GM12801 (cell line): ENCODE measurements around the gene TBC1D8.

Experiments
- CTCF ChIP-seq: IDR thresholded peaks from one replicate; pipeline ENCODE4 v1.5.1; 2011; ENCODE audit warnings: control low read depth; ENCODE audit not compliant: insufficient read length; ENCODE audit errors: extremely low read depth

The TBC1D8 gene

GRCh38 chr2:101175991-101176390 lies 24.8 kb upstream of the TBC1D8 start:
- TF ChIP-seq CTCF = no peak

GRCh38 chr2:101173707-101174295 lies 22.6 kb upstream of the TBC1D8 start:
- TF ChIP-seq CTCF = no peak

- no peak for TF ChIP-seq CTCF
Measured at GRCh38 chr2:101168706-101169105, 17.5 kb upstream of the TBC1D8 start.

- TF ChIP-seq CTCF = no peak
Measured at GRCh38 chr2:101164021-101164420, 12.8 kb upstream of the TBC1D8 start.

DNA sequence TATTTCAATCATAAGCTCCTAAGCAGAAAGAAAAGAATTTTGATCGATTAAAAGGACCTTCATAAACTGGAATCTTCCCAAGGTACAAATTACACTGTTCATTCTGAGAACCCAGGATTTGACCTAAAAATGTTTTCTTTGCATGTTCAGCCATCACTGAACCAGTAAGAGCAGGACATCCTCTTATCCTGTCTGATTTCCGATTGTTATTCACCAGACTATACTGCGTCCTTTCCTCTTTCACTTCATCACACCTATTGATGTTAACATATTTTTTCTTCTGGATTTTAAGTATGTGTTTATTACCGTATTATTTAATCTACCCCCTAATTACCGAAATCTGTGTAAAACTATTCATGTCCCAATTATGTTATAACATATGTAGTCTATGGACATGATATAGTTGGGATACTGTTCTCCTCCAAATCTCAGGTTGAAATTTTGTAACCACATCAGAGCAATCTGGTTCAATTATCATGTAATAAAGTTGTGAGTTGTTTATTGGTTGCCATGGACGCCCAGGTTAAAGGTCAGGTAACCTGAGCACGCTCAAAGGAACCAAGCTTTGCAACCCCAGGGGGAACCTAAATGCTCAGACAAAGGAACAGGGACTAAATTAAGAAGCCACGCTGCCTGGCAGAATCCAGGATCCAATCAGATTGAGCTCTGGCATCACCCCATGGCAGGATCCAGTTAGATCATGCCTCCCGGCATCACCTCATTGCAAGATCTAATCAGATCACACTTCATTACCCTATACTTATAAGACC lies 11.6 kb upstream of the TBC1D8 start:
- no peak for TF ChIP-seq CTCF

- TF ChIP-seq CTCF = no peak
Measured at GRCh38 chr2:101161658-101162057, 10.5 kb upstream of the TBC1D8 start.

DNA sequence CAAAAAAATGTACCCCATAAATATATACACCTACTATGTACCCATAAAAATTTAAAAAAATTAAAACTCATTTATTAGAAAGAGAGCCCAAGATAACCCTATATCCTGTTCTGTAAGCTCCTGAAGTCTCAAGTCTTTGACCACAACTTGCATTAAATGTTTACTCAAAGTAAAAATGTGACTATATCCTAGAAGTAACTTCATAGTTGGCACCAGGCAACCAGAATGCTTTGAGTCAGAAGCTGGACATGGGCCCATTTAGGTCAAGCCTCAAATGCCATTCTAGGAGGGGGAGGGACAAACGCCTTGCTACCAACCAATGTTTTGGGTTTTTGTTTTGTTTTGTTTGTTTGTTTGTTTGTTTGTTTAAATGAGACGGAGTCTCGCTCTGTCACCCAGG lies 9.3 kb upstream of the TBC1D8 start:
- TF ChIP-seq CTCF = no peak
